ENCODE measurements around the gene ARSG. TPM values are rescaled to one million over a fixed set of nuclear protein-coding genes. Genes with fewer than 3 reads are reported as not detected.

Gene ARSG
- total and polyA plus RNA-seq, 2 donors (not counting 3 experiments of a cell fraction or from before 2014, with no cell fraction given), result 3.9 to 7.0 TPM

GRCh38 chr17:68290268-68290954 lies 884 bp upstream of the ARSG start:
- ChIA-PET CTCF (interaction anchor here (0.7 to 8.5 kb wide), 5 partner anchors 11 to 108 kb away, joined by 3 to 104 read pairs (median 5); no protein-coding TSS in a partner anchor), POLR2A (interaction anchor here (0.6 kb wide), 1 partner anchor 58 kb away, joined by 3 read pairs; no protein-coding TSS in a partner anchor)
- Histone ChIP-seq H3K27ac (ENCODE audit: insufficient read depth, low read depth, low read length) (no peak overlapping the region), H3K4me3 (replicated peaks in 1 of 3; ENCODE audit: insufficient read depth in 1 of 3, low read depth in 1 of 3, low read length in 3 of 3) (peak overlapping the region; percentile 8 to 53 (median 38)), H3K9ac (replicated peaks; ENCODE audit: extremely low read depth, insufficient read depth, low read length) (peak overlapping the region; percentile 51), H3K4me1 (ENCODE audit: control insufficient read depth, extremely low read depth, insufficient read depth, low read length) (peaks cover 15% of the 10 kb centered on the region), H3K4me2 (ENCODE audit: insufficient read depth, low read length) (peak overlapping the region; percentile 72), H4K20me1 (replicated peaks; ENCODE audit: control insufficient read depth, extremely low read depth, insufficient read depth, low read length) (no peaks in the 10 kb centered on the region), H2AFZ (ENCODE audit: low read depth, low read length) (peak overlapping the region; percentile 37), H3K9me1 (replicated peaks; ENCODE audit: control insufficient read depth, extremely low read depth, insufficient read depth, low read length) (no peaks in the 10 kb centered on the region), H3K36me3 (ENCODE audit: control insufficient read depth in 2 of 2, extremely low read depth in 1 of 2, insufficient read depth in 2 of 2, low read length in 2 of 2) (no peaks in the 10 kb centered on the region), H3K9me3 (replicated peaks; ENCODE audit: control insufficient read depth, insufficient read depth, low read length) (no peaks in the 10 kb centered on the region), H3K79me2 (ENCODE audit: control insufficient read depth, insufficient read depth, low read length) (no peaks in the 10 kb centered on the region), H3K27me3 (ENCODE audit: control insufficient read depth in 2 of 2, insufficient read depth in 2 of 2, low read length in 2 of 2) (no peaks in the 10 kb centered on the region)
- dilution Hi-C loops (cut with MboI; ENCODE audit: extremely low pct_ligation_motif_present, low sequenced_read_pairs), result no loop called here
- peak; percentile 47 for FAIRE-seq
- no peak for DNase-seq (ENCODE audit: low read depth, low spot score)
- TSS peak; percentile 46 for BruUV-seq (replicated peaks)
- intact Hi-C loops (cut with micrococcal nuclease), result no loop called here
- TF ChIP-seq MAX (IDR thresholded peaks at IDR 0.05; ENCODE audit: insufficient read depth, insufficient read length) (no peak), POLR2AphosphoS5 (IDR thresholded peaks at IDR 0.05; ENCODE audit: insufficient read depth, low read depth, low read length) (no peak)

GRCh38 chr17:68291836-68292688 lies 767 bp downstream of the ARSG start:
- no peaks in the 10 kb centered on the region for H4K20me1 ChIP-seq (replicated peaks; ENCODE audit: control insufficient read depth, extremely low read depth, insufficient read depth, low read length)
- H3K9me1 ChIP-seq (replicated peaks; ENCODE audit: control insufficient read depth, extremely low read depth, insufficient read depth, low read length), result no peaks in the 10 kb centered on the region
- peak; percentile 82 for FAIRE-seq
- H3K79me2 ChIP-seq (ENCODE audit: control insufficient read depth, insufficient read depth, low read length), result no peaks in the 10 kb centered on the region
- no peaks in the 10 kb centered on the region for H3K27me3 ChIP-seq (ENCODE audit: control insufficient read depth in 2 of 2, insufficient read depth in 2 of 2, low read length in 2 of 2)
- TF ChIP-seq POLR2AphosphoS5 (IDR thresholded peaks at IDR 0.05; ENCODE audit: insufficient read depth, low read depth, low read length) (peak; percentile 2), POLR2A (IDR thresholded peaks at IDR 0.05; ENCODE audit: low read depth, low read length) (peak; percentile 57), GATA2 (IDR thresholded peaks at IDR 0.05; ENCODE audit: insufficient read depth, insufficient read length, low read depth, low read length) (no peak), FOS (IDR thresholded peaks at IDR 0.05; ENCODE audit: borderline replicate concordance, insufficient read depth, low read length) (no peak), EZH2 (IDR thresholded peaks at IDR 0.05; ENCODE audit: borderline replicate concordance, low read depth, low read length, severe bottlenecking) (no peak), MAX (IDR thresholded peaks at IDR 0.05; ENCODE audit: insufficient read depth, insufficient read length) (no peak), JUN (IDR thresholded peaks at IDR 0.05; ENCODE audit: borderline replicate concordance, insufficient read depth, insufficient read length, low read depth) (no peak), MYC (IDR thresholded peaks at IDR 0.05; ENCODE audit: low read depth, low read length) (no peak)
- TF ChIP-seq, protein P1, sequence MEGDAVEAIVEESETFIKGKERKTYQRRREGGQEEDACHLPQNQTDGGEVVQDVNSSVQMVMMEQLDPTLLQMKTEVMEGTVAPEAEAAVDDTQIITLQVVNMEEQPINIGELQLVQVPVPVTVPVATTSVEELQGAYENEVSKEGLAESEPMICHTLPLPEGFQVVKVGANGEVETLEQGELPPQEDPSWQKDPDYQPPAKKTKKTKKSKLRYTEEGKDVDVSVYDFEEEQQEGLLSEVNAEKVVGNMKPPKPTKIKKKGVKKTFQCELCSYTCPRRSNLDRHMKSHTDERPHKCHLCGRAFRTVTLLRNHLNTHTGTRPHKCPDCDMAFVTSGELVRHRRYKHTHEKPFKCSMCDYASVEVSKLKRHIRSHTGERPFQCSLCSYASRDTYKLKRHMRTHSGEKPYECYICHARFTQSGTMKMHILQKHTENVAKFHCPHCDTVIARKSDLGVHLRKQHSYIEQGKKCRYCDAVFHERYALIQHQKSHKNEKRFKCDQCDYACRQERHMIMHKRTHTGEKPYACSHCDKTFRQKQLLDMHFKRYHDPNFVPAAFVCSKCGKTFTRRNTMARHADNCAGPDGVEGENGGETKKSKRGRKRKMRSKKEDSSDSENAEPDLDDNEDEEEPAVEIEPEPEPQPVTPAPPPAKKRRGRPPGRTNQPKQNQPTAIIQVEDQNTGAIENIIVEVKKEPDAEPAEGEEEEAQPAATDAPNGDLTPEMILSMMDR (IDR thresholded peaks at IDR 0.05; ENCODE audit: extremely low read depth in 1 of 2, insufficient read depth in 1 of 2, low read depth in 1 of 2, low read length in 2 of 2), result peak; percentile 16 to 31
- no peaks in the 10 kb centered on the region for H3K9me3 ChIP-seq (replicated peaks; ENCODE audit: control insufficient read depth, insufficient read depth, low read length)
- H3K9ac ChIP-seq (replicated peaks; ENCODE audit: extremely low read depth, insufficient read depth, low read length), result peak overlapping the region; percentile 74
- POLR2A ChIA-PET, result interaction anchor here (1.1 kb wide), 2 partner anchors 10 to 12 kb away, joined by 3 read pairs; no protein-coding TSS in a partner anchor
- H3K4me1 ChIP-seq (ENCODE audit: control insufficient read depth, extremely low read depth, insufficient read depth, low read length), result peaks cover 15% of the 10 kb centered on the region
- H3K36me3 ChIP-seq (ENCODE audit: control insufficient read depth in 2 of 2, extremely low read depth in 1 of 2, insufficient read depth in 2 of 2, low read length in 2 of 2), result no peaks in the 10 kb centered on the region
- CTCF ChIA-PET, result interaction anchor here (0.6 to 8.5 kb wide), 10 partner anchors 10 to 144 kb away, joined by 3 to 104 read pairs (median 4); no protein-coding TSS in a partner anchor
- H3K27ac ChIP-seq (ENCODE audit: insufficient read depth, low read depth, low read length), result peak overlapping the region; percentile 48
- H2AFZ ChIP-seq (ENCODE audit: low read depth, low read length), result peak overlapping the region; percentile 90
- dilution Hi-C loops (cut with MboI; ENCODE audit: extremely low pct_ligation_motif_present, low sequenced_read_pairs) (no loop called here), intact Hi-C loops (cut with micrococcal nuclease) (loop anchor here (1.0 to 2.0 kb wide), 4 partner anchors 9 to 107 kb away; no protein-coding TSS in a partner anchor)
- DNase-seq (ENCODE audit: low read depth, low spot score), result peak; percentile 74
- no TSS peak for BruUV-seq (replicated peaks)
- H3K4me2 ChIP-seq (ENCODE audit: insufficient read depth, low read length), result peak overlapping the region; percentile 72
- peak overlapping the region; percentile 53 to 74 (median 66) for H3K4me3 ChIP-seq (replicated peaks in 1 of 3; ENCODE audit: insufficient read depth in 1 of 3, low read depth in 1 of 3, low read length in 3 of 3)
